ENCODE measurements around the gene BRAP. TPM values are rescaled to one million over a fixed set of nuclear protein-coding genes. Genes with fewer than 3 reads are reported as not detected.

The BRAP gene
- polyA plus RNA-seq, 1 donor (not counting 4 experiments of a cell fraction or from before 2014, with no cell fraction given), result 19.5 TPM

DNA sequence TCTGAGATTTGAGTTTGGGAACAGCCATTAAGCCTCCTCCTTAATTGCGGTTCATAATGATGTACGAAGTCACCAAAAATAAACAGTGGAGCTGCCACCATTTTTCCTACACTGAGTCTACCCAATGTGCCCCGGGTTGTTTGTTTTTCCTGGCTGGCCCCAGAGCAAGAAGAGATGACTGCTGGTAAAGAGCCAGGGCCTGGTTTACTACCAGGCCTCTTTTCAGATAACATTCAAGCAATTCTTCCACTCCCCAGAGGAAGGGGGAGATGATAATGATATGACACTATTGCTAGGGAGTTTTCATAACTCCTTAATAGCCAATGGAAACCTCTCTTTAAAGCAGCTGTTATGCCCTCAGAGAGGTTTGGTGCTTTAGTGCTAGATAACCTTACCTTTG, 42.3 kb downstream of the BRAP start:
- no peak overlapping the region for H3K4me3 ChIP-seq (ENCODE audit: control insufficient read depth in 2 of 3, extremely low read depth in 1 of 3, insufficient read depth in 2 of 3, low read depth in 1 of 3, low read length in 3 of 3)
- H4K20me1 ChIP-seq (ENCODE audit: control insufficient read depth, extremely low read depth, insufficient read depth, low read length), result no peaks in the 10 kb centered on the region
- no peak overlapping the region for H3K27ac ChIP-seq (ENCODE audit: control insufficient read depth, insufficient read depth, low read length)
- TF ChIP-seq EZH2 (IDR thresholded peaks at IDR 0.05; ENCODE audit: low read length), result no peak
- TF ChIP-seq, protein P1, sequence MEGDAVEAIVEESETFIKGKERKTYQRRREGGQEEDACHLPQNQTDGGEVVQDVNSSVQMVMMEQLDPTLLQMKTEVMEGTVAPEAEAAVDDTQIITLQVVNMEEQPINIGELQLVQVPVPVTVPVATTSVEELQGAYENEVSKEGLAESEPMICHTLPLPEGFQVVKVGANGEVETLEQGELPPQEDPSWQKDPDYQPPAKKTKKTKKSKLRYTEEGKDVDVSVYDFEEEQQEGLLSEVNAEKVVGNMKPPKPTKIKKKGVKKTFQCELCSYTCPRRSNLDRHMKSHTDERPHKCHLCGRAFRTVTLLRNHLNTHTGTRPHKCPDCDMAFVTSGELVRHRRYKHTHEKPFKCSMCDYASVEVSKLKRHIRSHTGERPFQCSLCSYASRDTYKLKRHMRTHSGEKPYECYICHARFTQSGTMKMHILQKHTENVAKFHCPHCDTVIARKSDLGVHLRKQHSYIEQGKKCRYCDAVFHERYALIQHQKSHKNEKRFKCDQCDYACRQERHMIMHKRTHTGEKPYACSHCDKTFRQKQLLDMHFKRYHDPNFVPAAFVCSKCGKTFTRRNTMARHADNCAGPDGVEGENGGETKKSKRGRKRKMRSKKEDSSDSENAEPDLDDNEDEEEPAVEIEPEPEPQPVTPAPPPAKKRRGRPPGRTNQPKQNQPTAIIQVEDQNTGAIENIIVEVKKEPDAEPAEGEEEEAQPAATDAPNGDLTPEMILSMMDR (optimal IDR thresholded peaks at IDR 0.05 in 1 of 3, IDR thresholded peaks at IDR 0.05 in 1 of 3, conservative IDR thresholded peaks at IDR 0.05 in 1 of 3; ENCODE audit: extremely low read depth in 1 of 3, insufficient read depth in 2 of 3, low read length in 3 of 3), result no peak
- H3K36me3 ChIP-seq (ENCODE audit: control insufficient read depth in 2 of 2, extremely low read depth in 1 of 2, insufficient read depth in 2 of 2, low read length in 2 of 2), result peaks cover 6 to 19% of the 10 kb centered on the region in 2 experiments
- H3K9me3 ChIP-seq (ENCODE audit: control insufficient read depth, low read depth, low read length), result no peaks in the 10 kb centered on the region
- dilution Hi-C loops (cut with MboI; ENCODE audit: extremely low pct_ligation_motif_present, low sequenced_read_pairs), result no loop called here
- no peaks in the 10 kb centered on the region for H3K27me3 ChIP-seq (ENCODE audit: control insufficient read depth, extremely low read depth, insufficient read depth, low read length)
- H3K79me2 ChIP-seq (ENCODE audit: control insufficient read depth, insufficient read depth, low read length), result no peaks in the 10 kb centered on the region
- H3K4me2 ChIP-seq (ENCODE audit: control insufficient read depth, extremely low read depth, insufficient read depth, low read depth, low read length), result no peak overlapping the region
- H3K4me1 ChIP-seq (ENCODE audit: control insufficient read depth, extremely low read depth, insufficient read depth, low read length), result no peaks in the 10 kb centered on the region
- H3K9ac ChIP-seq (ENCODE audit: control insufficient read depth, extremely low read depth, insufficient read depth, low read length), result no peak overlapping the region
- H2AFZ ChIP-seq (ENCODE audit: control insufficient read depth, low read length), result no peak overlapping the region
- FAIRE-seq (no peak), DNase-seq (ENCODE audit: low read depth, low spot score) (no peak)
- H3K9me1 ChIP-seq (ENCODE audit: control insufficient read depth, extremely low read depth, insufficient read depth, low read length), result no peaks in the 10 kb centered on the region

DNA sequence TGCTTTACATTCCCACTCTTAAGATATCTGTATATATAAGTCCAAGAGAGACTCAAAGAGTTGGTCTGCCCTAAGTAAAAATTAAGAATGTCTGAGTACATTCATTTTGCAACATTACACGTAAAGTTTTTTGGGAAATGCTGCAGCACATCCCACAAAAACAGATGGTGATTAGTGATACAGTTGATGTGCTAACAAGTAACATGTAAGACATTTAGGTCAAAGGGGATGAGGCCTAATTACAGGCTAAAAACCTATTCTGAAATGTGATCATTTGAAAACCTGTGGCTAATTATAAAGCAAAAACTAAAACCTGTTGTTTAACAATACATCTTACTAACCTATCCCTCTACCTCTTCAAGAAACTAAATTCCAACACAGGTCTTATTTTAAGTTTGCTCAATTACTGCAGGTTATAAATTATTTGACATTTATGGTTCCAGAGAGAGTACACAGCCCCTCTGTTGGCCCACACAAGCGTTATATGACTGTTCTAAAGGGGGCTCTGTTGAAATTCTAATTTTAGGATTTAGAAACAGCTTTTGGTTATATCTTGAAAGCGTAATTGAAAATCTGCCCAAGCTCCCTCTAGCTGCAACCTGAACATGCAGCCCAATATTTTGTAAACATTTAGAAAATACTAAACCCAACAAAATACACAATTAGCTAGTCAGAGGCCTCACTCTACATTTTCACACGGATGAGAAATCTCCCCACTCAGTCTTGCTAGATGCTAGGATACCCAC, 42.9 kb downstream of the BRAP start:
- no peaks in the 10 kb centered on the region for H3K79me2 ChIP-seq (ENCODE audit: control insufficient read depth, insufficient read depth, low read length)
- H4K20me1 ChIP-seq (ENCODE audit: control insufficient read depth, extremely low read depth, insufficient read depth, low read length), result no peaks in the 10 kb centered on the region
- H3K4me3 ChIP-seq (ENCODE audit: control insufficient read depth in 2 of 3, extremely low read depth in 1 of 3, insufficient read depth in 2 of 3, low read depth in 1 of 3, low read length in 3 of 3), result no peak overlapping the region
- dilution Hi-C loops (cut with MboI; ENCODE audit: extremely low pct_ligation_motif_present, low sequenced_read_pairs), result no loop called here
- no peak overlapping the region for H3K4me2 ChIP-seq (ENCODE audit: control insufficient read depth, extremely low read depth, insufficient read depth, low read depth, low read length)
- no peaks in the 10 kb centered on the region for H3K9me1 ChIP-seq (ENCODE audit: control insufficient read depth, extremely low read depth, insufficient read depth, low read length)
- no peak for TF ChIP-seq EZH2 (IDR thresholded peaks at IDR 0.05; ENCODE audit: low read length)
- TF ChIP-seq, protein P1 (optimal IDR thresholded peaks at IDR 0.05 in 1 of 3, IDR thresholded peaks at IDR 0.05 in 1 of 3, conservative IDR thresholded peaks at IDR 0.05 in 1 of 3; ENCODE audit: extremely low read depth in 1 of 3, insufficient read depth in 2 of 3, low read length in 3 of 3), result no peak
- H3K27me3 ChIP-seq (ENCODE audit: control insufficient read depth, extremely low read depth, insufficient read depth, low read length), result no peaks in the 10 kb centered on the region
- H3K9ac ChIP-seq (ENCODE audit: control insufficient read depth, extremely low read depth, insufficient read depth, low read length), result no peak overlapping the region
- H3K4me1 ChIP-seq (ENCODE audit: control insufficient read depth, extremely low read depth, insufficient read depth, low read length), result no peaks in the 10 kb centered on the region
- no peak for DNase-seq (ENCODE audit: low read depth, low spot score)
- peaks cover 6 to 19% of the 10 kb centered on the region in 2 experiments for H3K36me3 ChIP-seq (ENCODE audit: control insufficient read depth in 2 of 2, extremely low read depth in 1 of 2, insufficient read depth in 2 of 2, low read length in 2 of 2)
- H3K9me3 ChIP-seq (ENCODE audit: control insufficient read depth, low read depth, low read length), result no peaks in the 10 kb centered on the region
- no peak overlapping the region for H2AFZ ChIP-seq (ENCODE audit: control insufficient read depth, low read length)
- FAIRE-seq, result no peak
- no peak overlapping the region for H3K27ac ChIP-seq (ENCODE audit: control insufficient read depth, insufficient read depth, low read length)

Data from keratinocyte (primary cell).